ENCODE results near the gene NRXN2. TPM values are rescaled to one million over a fixed set of nuclear protein-coding genes. Genes with fewer than 3 reads are reported as not detected.

NRXN2 gene
- total RNA-seq, 2 donors from 2014 or later: 0.74 to 1.3 TPM

- Mint-ChIP-seq H3K9me3 (no peaks in the 10 kb centered on the region), H3K4me1 (ENCODE audit: low read depth in 2 of 2) (peaks cover under 1 to 12% of the 10 kb centered on the region in 2 donors), H3K4me3 (no peak overlapping the region), H3K27ac (no peak overlapping the region), H3K36me3 (no peaks in the 10 kb centered on the region), H3K27me3 (peaks cover 10 to 11% of the 10 kb centered on the region in 2 donors)
- ATAC-seq (no peak), DNase-seq (ENCODE audit: low spot score) (no peak)
Measured at GRCh38 chr11:64639885-64640284, 83.1 kb downstream of the NRXN2 start.

GRCh38 chr11:64638829-64639228 is 84.2 kb downstream of the NRXN2 start:
- Mint-ChIP-seq H3K27ac (no peak overlapping the region), H3K36me3 (no peaks in the 10 kb centered on the region), H3K9me3 (no peaks in the 10 kb centered on the region), H3K4me3 (peak overlapping the region; percentile 8), H3K4me1 (ENCODE audit: low read depth in 2 of 2) (peaks cover 11 to 20% of the 10 kb centered on the region in 2 donors), H3K27me3 (peaks cover under 1 to 1% of the 10 kb centered on the region in 2 donors)
- no peak for DNase-seq (ENCODE audit: low spot score)
- ATAC-seq: no peak

GRCh38 chr11:64638018-64638665 is 84.9 kb downstream of the NRXN2 start:
- Mint-ChIP-seq H3K9me3 (no peaks in the 10 kb centered on the region), H3K4me3 (no peak overlapping the region), H3K4me1 (ENCODE audit: low read depth in 2 of 2) (peaks cover 17 to 26% of the 10 kb centered on the region in 2 donors), H3K36me3 (no peaks in the 10 kb centered on the region), H3K27me3 (no peaks in the 10 kb centered on the region), H3K27ac (no peak overlapping the region)
- peak in 1 of 2 donors; percentile 33 for ATAC-seq
- no peak for DNase-seq (ENCODE audit: low spot score)

GRCh38 chr11:64637334-64638017 is 85.5 kb downstream of the NRXN2 start:
- Mint-ChIP-seq H3K4me3 (no peak overlapping the region), H3K4me1 (ENCODE audit: low read depth in 2 of 2) (peaks cover 17 to 28% of the 10 kb centered on the region in 2 donors), H3K9me3 (no peaks in the 10 kb centered on the region), H3K27me3 (no peaks in the 10 kb centered on the region), H3K27ac (no peak overlapping the region), H3K36me3 (no peaks in the 10 kb centered on the region)
- no peak for DNase-seq (ENCODE audit: low spot score)
- ATAC-seq: no peak

- Mint-ChIP-seq H3K4me1 (ENCODE audit: low read depth in 2 of 2) (peaks cover 17 to 28% of the 10 kb centered on the region in 2 donors), H3K9me3 (no peaks in the 10 kb centered on the region), H3K4me3 (peak overlapping the region; percentile 34), H3K27me3 (no peaks in the 10 kb centered on the region), H3K36me3 (no peaks in the 10 kb centered on the region), H3K27ac (peak overlapping the region in 1 of 2 donors; percentile 67)
- DNase-seq (ENCODE audit: low spot score): no peak
- peak in 1 of 2 donors; percentile 46 for ATAC-seq
Measured at GRCh38 chr11:64633555-64634159, 89.3 kb downstream of the NRXN2 start.

GRCh38 chr11:64632654-64633053 is 90.3 kb downstream of the NRXN2 start:
- Mint-ChIP-seq H3K27me3 (no peaks in the 10 kb centered on the region), H3K36me3 (no peaks in the 10 kb centered on the region), H3K4me1 (ENCODE audit: low read depth in 2 of 2) (peaks cover 17 to 28% of the 10 kb centered on the region in 2 donors), H3K9me3 (no peaks in the 10 kb centered on the region), H3K4me3 (no peak overlapping the region), H3K27ac (no peak overlapping the region)
- ATAC-seq (no peak), DNase-seq (ENCODE audit: low spot score) (no peak)

- no peak for ATAC-seq
- Mint-ChIP-seq H3K27ac (no peak overlapping the region), H3K4me1 (ENCODE audit: low read depth in 2 of 2) (peaks cover 17 to 28% of the 10 kb centered on the region in 2 donors), H3K4me3 (no peak overlapping the region), H3K9me3 (no peaks in the 10 kb centered on the region), H3K27me3 (no peaks in the 10 kb centered on the region), H3K36me3 (no peaks in the 10 kb centered on the region)
- no peak for DNase-seq (ENCODE audit: low spot score)
Measured at GRCh38 chr11:64632237-64632636, 90.8 kb downstream of the NRXN2 start.

- Mint-ChIP-seq H3K4me1 (ENCODE audit: low read depth in 2 of 2) (peaks cover 17 to 28% of the 10 kb centered on the region in 2 donors), H3K9me3 (no peaks in the 10 kb centered on the region), H3K36me3 (no peaks in the 10 kb centered on the region), H3K27me3 (no peaks in the 10 kb centered on the region), H3K4me3 (no peak overlapping the region), H3K27ac (no peak overlapping the region)
- DNase-seq (ENCODE audit: low spot score): no peak
- ATAC-seq: no peak
Measured at GRCh38 chr11:64631675-64632074, 91.3 kb downstream of the NRXN2 start.

- H3K4me3 Mint-ChIP-seq: no peak overlapping the region
Measured at GRCh38 chr11:64629796-64630562, 93.0 kb downstream of the NRXN2 start.

GRCh38 chr11:64629103-64629502 is 93.9 kb downstream of the NRXN2 start:
- Mint-ChIP-seq H3K4me1 (ENCODE audit: low read depth in 2 of 2) (peaks cover 9 to 12% of the 10 kb centered on the region in 2 donors), H3K27ac (no peak overlapping the region), H3K9me3 (no peaks in the 10 kb centered on the region), H3K4me3 (no peak overlapping the region), H3K27me3 (no peaks in the 10 kb centered on the region), H3K36me3 (no peaks in the 10 kb centered on the region)
- DNase-seq (ENCODE audit: low spot score) (no peak), ATAC-seq (no peak)

More at GRCh38 chr11:64629796-64630562, 93.0 kb downstream of the NRXN2 start:
- ATAC-seq (no peak), DNase-seq (ENCODE audit: low spot score) (no peak)
- H3K27me3 Mint-ChIP-seq: no peaks in the 10 kb centered on the region
- H3K4me1 Mint-ChIP-seq (ENCODE audit: low read depth in 2 of 2): peaks cover 17 to 21% of the 10 kb centered on the region in 2 donors
- no peak overlapping the region for H3K27ac Mint-ChIP-seq
- H3K36me3 Mint-ChIP-seq: no peaks in the 10 kb centered on the region
- H3K9me3 Mint-ChIP-seq: no peaks in the 10 kb centered on the region

- ATAC-seq (no peak), DNase-seq (ENCODE audit: low spot score) (no peak)
- Mint-ChIP-seq H3K36me3 (no peaks in the 10 kb centered on the region), H3K27me3 (no peaks in the 10 kb centered on the region), H3K27ac (no peak overlapping the region), H3K9me3 (no peaks in the 10 kb centered on the region), H3K4me1 (ENCODE audit: low read depth in 2 of 2) (peaks cover 4 to 7% of the 10 kb centered on the region in 2 donors), H3K4me3 (no peak overlapping the region)
Measured at GRCh38 chr11:64628596-64628995, 94.4 kb downstream of the NRXN2 start.

GRCh38 chr11:64627371-64627770 is 95.6 kb downstream of the NRXN2 start:
- no peak overlapping the region for H3K4me3 Mint-ChIP-seq
- no peaks in the 10 kb centered on the region for H3K27me3 Mint-ChIP-seq
- DNase-seq (ENCODE audit: low spot score) (no peak), ATAC-seq (no peak)
- H3K36me3 Mint-ChIP-seq: no peaks in the 10 kb centered on the region
- no peaks in the 10 kb centered on the region for H3K9me3 Mint-ChIP-seq
- no peak overlapping the region for H3K27ac Mint-ChIP-seq
- no peaks in the 10 kb centered on the region for H3K4me1 Mint-ChIP-seq (ENCODE audit: low read depth in 2 of 2)

- Mint-ChIP-seq H3K27me3 (no peaks in the 10 kb centered on the region), H3K9me3 (no peaks in the 10 kb centered on the region), H3K4me1 (ENCODE audit: low read depth in 2 of 2) (no peaks in the 10 kb centered on the region), H3K36me3 (no peaks in the 10 kb centered on the region), H3K27ac (no peak overlapping the region), H3K4me3 (no peak overlapping the region)
- no peak for ATAC-seq
- no peak for DNase-seq (ENCODE audit: low spot score)
Measured at GRCh38 chr11:64626637-64627036, 96.4 kb downstream of the NRXN2 start.
